GM21825 (cell line): ENCODE results near the gene SLC12A3.
"Not testable (repeated sequence)": the region's sequence is repeated elsewhere in the genome, so short reads cannot be mapped to it uniquely, and the experiment has no call there.

Experiments
- ATAC-seq: cut with Tn5 transposase; IDR thresholded peaks from one replicate; pipeline ENCODE4 v1.9.1; 2021; ENCODE audit warnings: mild to moderate bottlenecking, moderate library complexity; ENCODE audit not compliant: unreplicated experiment

Gene SLC12A3

DNA sequence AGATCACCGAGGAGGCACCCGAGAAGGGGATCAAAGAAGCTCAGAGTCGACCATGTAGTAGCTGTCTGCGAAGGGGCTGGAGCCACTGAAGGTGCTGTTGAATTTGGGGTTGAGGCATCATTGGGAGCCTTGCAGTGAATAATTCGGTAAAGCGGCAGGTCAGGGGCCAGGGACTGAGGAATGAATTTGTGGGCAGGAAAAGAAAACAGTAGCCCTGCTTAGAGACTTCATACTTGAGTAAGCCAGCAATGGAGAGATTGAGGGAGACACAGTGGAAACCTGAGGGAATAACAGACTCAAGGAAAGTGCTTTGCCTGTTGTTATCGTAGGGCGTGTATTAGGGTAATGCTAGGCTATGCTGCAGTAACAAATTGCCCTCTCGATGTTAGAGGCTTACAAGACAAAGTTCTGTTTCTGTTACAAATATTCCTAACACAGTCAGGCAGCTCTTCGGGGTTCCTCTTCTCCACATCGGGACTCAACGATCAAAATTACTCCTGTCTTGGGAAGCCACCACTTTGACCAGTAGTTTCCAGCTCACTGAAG lies 53.5 kb downstream of the SLC12A3 start:
- no peak for ATAC-seq

- no peak for ATAC-seq
Measured at GRCh38 chr16:56919099-56919800, 54.2 kb downstream of the SLC12A3 start.

DNA sequence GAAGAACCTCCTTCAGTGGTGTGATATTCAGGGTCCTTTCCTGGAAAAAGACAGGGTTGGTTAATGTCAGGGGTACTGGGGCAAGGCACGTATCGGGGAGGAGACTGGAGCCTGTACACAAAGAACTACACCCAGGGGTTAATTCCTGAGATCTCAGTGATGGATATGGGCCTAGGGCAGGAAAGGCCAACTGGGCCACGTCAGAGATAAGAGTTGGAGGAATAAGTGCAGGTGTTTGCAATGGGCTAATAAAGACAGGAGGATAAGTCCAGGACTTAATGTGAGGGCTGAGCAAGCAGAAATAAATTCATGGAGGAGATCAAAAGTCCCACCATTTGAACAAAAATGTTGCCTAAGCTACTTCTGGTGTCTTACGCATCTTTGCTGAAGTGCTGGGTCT lies 56.6 kb downstream of the SLC12A3 start:
- ATAC-seq, result no peak

GRCh38 chr16:56923481-56924091 lies 58.6 kb downstream of the SLC12A3 start:
- ATAC-seq, result no peak

- no peak for ATAC-seq
Measured at GRCh38 chr16:56927471-56927870, 62.5 kb downstream of the SLC12A3 start.

GRCh38 chr16:56929639-56930038 lies 64.6 kb downstream of the SLC12A3 start:
- ATAC-seq, result no peak

DNA sequence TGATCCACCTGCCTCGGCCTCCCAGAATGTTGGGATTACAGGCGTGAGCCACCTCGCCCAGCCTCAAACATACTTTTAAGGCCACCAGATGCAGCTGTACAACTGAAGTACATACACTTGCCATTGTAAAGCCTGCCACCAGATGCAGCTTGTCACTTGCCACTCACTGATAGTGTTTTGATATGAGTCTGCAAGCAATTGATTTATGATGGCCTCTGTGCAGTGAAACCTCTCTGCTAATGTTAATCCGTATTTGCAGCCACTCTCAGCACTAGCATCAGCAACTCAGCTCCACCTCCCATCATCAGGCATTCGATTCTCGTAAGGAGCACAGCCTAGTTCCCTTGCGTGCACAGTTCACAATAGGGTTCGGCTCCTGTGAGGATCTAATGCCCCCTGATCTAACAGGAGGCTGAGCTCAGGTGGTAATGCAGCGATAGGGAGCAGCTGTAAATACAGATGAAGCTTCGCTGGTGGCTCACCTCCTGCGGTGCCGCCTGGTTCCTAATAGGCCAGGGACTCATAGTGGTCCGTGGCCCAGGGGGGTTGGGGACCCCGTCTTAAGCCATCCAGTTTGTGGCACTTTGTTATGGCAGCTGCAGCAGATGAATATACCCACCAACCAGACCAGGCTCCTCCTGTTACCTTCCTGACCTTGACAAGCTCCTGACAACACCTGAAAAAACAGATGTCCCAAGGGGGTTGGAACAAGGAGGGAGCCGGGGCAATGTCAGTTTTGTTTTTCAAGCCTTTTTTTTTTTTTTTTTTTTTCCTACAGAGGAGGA lies 65.7 kb downstream of the SLC12A3 start:
- ATAC-seq, result no peak

DNA sequence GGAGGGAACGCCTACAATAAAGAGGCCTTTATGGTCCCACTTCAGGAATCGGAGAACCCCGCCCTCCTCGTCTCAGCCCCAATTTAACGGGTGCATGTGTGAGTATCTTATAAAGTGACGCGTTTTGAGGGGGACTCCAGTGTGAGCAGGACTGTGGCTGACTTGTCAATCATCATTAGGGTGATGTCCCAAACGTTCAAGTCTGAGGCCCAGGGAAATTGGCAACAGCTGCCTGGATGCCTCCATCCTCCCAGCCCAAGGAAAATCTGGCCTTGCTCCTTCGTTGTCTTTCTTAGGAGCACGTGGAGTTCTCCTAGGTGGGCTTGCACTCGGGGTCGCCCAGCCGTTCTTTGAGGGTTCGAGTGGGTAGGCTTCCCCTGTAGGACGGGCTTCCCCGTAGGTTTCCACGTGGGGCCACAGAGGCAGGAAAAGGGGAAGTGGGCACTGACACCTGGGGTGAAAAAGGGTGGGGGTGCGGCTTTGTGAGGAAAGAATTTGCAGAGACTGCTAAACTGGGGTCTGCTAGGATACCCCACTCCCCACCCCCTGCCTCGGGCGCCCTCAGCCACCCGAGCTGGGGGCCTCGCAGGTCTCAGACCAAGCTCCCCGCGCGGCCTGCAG lies 66.4 kb downstream of the SLC12A3 start:
- ATAC-seq, result peak; percentile 35

- peak; percentile 79 for ATAC-seq
Measured at GRCh38 chr16:56931892-56932720, 67.1 kb downstream of the SLC12A3 start, which contains the start of gene HERPUD1. Gene HERPUD1, plus strand, starts transcription at chr16:56932142. Its CDS starts 103 bp downstream, at chr16:56932245.

GRCh38 chr16:56932721-56933619 lies 68.0 kb downstream of the SLC12A3 start:
- ATAC-seq, result no peak

DNA sequence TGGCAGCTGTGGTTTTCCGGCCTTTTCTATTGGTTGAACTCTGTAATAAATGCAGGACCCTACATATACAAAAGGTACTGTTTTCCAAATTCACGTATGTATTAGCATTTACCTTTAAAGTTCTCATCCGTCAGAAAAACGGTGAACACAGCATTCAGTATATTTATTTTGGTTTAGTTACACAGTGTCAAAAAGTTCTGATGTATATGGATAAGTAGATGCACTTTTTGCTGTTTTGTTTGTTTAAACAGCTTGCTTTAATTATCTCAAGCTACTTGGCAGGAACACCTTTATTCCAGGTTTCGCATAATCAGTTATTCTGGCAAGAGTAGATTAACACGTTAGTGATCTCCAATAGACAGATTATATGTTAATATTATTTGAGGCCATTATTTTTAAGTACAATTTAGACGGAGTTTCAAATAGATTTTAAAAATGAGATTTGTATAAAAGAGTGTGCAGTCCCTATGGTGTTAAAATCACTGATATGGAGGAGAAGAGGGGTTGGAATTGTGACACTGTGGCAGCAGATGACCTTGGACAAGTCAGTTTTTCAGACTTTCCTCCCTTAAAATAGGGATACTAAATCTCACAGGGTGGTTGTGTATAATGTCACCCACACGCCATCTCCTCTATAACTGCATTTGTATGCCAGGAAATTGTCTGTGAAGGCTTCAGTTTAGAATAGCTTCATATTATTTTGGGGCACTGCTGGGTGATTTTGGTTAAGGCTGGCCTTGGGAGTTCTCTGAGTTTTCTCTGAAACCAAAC lies 69.0 kb downstream of the SLC12A3 start:
- ATAC-seq, result no peak

GRCh38 chr16:56934599-56935145 lies 69.7 kb downstream of the SLC12A3 start:
- ATAC-seq, result not testable (repeated sequence)

- ATAC-seq, result no peak
Measured at GRCh38 chr16:56935201-56935600, 70.2 kb downstream of the SLC12A3 start.

DNA sequence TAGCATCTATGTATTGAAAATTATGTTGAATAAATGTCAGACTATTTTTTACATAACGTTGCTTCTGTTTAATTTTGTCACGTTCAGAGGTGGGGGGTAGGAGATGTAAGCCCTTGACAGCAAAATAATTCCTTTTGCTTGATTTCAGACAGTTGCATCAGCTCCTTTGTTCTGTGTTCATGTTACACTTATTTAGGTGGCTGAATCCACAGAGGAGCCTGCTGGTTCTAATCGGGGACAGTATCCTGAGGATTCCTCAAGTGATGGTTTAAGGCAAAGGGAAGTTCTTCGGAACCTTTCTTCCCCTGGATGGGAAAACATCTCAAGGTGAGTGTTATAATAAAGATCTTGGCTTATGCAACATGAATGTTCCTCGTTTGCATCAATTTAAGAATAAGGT lies 71.5 kb downstream of the SLC12A3 start:
- no peak for ATAC-seq

GRCh38 chr16:56936950-56937349 lies 71.9 kb downstream of the SLC12A3 start:
- no peak for ATAC-seq

DNA sequence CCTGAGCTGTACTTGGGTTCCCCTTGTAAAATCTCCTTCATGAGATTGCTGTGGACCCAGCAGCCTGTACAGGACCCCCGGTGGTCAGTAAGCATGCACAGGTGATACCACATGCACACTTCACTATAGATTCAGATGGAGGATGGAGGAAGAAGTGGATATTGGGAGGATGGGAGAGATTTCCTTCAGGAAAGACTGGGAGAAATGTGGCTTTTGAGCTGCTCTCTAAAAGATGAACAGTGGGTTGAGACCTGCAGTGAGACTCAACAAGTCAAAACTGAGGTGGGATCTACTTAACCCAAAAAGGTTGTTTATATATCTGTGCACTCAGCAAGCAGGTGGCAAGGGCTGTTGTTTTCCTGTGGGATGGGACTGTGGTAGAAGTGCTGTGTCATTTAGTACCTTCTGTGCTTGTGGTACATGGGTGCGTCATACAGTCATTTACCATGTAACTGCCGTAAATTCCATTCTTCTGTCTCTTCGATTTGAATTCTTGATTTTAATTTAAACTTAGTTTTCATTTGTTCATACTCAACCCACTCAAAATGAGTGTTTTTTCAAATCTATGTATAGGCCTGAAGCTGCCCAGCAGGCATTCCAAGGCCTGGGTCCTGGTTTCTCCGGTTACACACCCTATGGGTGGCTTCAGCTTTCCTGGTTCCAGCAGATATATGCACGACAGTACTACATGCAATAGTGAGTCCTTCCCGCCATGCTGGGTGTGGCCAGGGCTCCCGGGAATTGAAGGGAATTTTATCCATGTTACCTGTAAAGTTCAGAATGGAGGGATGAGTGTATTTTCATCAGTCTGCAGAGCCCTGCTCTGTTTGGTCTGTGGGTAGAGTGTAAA lies 73.9 kb downstream of the SLC12A3 start:
- ATAC-seq, result no peak

GRCh38 chr16:56939801-56940200 lies 74.8 kb downstream of the SLC12A3 start:
- no peak for ATAC-seq
